Measurements from ENCODE around the gene ZMPSTE24.

Gene ZMPSTE24

DNA sequence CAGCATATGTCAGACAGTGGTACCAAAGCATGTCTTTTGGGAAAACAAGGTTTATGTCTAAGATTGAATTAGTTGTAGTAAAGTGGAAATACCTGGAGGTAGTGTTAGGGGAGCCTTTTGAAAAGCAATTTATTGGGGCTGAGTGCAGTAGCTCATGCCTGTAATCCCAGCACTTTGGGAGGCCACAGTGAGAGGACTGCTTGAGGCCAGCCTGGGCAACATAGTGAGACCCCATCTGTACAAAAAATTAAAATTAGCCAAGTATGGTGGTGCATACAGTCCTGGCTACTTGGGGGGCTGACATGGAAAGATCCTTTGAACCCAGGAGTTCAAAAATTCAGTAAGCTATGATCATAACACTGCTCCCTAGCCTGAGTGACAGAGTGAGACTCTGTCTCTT is 7.3 kb downstream of the ZMPSTE24 start:
- no peak for DNase-seq

DNA sequence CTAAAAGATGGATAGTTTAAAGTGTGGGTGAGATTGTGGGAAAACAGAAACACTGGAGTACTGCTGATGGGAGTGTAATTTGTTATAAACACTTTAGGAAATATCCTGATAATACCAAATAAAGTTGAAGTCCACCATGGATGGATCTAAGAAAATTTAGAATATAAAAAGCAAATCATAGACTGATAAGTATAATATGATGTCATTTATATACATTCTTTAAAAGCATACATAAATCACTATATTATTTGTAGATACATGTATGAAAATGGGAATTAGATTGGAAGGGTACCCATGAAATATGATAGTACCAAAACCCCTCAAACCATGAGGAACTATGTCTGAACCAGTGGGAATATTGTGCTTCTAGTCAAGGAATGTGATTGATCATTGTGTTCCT is 7.9 kb downstream of the ZMPSTE24 start:
- DNase-seq = no peak

DNA sequence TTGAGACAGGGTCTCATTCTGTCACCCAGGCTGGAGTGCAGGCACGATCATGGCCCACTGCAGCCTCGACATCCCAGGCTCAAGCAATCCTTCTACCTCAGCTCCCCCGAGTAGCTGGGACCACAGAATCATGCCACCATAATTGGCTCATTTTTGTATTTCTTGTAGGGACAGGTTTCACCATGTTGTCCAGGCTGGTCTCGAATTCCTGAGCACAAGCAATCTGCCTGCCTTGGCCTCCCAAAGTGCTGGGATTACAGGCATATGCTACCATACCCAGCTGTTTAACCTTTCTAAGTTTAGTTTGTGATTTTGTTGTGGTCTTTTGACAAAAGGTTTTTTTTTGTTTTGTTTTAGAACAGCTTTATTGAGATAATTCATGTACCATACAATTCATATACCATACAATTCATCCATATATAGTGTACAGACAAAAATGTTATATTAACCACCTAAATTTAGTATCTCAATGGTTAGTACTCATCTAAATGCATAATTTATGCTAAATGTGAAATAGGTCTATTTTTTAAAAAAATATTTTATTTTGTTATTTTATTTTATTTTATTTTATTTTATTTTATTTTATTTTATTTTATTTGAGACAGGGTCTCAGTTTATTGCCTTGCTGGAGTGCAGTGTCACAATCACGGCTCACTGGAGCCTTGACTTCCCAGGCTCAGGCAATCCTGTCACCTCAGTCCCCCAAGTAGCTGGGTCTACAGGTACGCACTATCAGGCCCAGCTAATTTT is 8.9 kb downstream of the ZMPSTE24 start:
- no peak for DNase-seq

DNA sequence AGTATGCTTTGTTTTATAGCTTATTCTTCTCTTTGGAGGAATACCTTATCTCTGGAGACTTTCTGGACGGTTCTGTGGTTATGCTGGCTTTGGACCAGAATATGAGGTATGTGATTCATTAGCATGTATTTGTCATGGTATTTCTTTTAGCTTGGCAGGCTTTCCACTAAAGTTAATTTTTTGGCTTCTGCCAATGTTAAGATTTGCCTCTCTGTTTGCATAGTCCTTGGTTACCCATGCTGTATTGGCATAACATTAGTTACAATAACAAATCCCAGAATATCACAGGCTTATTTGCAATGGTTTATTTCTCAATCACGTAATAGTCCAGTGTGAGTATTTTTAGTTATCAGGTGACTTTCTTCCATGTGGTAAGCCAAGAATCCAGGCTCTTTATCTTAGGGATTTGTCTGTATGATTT is 9.7 kb downstream of the ZMPSTE24 start:
- no peak for DNase-seq

DNA sequence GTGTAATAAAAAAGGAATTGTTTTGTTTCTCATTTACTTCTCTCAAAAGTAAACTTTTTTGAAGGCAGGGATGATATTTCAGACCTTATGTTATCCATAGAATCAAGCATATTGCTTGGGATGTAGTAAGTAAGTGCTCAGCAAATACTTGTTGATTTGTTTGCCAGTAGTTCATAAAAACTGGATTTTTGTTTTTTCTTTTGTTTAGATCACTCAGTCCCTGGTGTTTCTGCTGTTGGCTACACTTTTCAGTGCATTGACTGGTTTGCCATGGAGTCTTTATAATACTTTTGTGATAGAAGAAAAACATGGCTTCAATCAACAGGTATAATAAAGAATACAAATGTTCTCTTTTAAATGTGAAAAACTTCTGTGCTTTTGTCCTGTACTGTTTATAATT is 10.2 kb downstream of the ZMPSTE24 start:
- DNase-seq = no peak

DNA sequence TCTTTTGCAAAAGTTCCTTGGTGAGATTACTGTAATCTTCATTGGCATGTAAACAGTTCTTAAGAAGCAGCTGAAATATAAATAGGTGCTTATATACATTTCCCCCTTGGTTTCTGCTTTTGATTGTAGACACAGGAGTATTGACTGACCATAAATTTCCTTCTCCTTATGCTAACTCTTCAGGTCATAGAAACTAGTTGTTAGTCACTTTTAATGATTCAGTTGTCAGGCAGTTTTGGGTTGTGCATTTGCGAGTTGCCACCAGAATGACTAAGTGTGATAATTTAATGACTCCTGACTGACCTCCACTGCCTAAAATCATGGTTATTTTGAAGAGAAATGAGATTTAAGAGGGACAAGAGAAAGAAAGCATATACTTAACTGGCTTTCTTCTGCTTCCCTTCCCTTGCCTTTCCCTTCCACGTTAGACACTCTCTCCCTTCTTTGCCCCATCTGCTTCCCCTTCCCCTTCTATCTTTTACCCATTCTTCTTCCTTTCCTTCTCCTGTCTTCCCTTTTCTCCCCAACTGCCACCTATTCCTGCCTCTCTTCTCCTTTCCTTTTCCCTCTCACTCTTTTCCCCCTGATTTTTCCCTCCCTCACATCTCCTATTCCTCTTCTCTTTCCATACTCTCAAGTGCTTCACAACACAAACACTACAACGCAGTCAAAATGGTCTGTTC is 12.3 kb downstream of the ZMPSTE24 start:
- DNase-seq = no peak

DNA sequence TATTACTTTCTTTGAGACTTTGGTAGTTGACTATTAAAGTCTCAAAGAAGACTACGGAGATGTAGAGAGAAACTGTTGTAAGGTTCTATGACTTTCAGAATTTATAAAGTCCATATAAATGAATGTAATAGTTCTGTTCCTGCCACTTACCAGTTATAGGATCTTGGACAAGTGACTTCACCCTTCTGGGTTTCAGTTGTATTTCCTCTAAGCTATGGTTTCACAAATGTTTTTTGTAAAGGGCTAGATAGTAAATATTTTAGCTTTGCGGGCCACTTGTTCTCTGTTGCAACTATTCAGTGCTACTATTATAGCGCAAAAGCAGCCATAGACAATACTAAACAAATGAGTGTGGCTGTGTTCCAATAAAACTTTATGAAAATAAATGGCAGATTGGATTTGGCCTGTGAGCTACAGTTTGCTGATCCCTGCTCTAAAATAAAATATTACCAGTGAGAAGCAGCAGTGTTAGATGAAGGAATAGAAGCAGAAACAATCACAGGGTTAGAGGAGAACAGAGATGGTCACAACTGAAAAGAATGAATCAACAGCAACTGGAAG is 14.7 kb downstream of the ZMPSTE24 start:
- no peak for DNase-seq

DNA sequence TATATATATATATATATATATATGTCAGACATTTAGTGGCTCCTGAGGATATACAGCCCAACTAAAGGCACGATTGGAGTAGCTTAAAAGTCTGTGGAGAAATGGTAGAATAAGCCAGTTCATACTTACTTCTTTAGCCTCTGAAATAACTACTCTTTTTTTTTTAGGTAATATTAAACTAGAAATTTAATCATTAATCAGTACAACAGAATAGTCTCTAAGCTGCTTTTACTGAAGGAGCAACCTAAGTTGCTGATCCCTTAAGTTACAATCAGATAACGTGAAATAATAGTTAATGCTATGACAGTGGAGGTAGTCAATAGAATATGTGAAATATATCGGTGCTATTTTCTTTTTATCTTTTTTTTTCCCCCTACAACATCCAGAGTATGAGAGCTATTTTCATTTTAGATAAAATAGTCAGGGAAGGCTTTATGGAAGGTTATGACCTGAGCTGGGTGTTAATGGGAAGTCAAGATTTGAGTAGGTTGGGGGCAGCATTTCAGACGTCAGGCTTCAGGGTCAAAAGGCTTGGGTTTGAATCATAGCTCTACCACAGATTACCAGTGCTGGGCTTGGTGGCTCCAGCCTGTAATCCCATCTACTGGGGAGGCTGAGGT is 15.6 kb downstream of the ZMPSTE24 start:
- DNase-seq = no peak

DNA sequence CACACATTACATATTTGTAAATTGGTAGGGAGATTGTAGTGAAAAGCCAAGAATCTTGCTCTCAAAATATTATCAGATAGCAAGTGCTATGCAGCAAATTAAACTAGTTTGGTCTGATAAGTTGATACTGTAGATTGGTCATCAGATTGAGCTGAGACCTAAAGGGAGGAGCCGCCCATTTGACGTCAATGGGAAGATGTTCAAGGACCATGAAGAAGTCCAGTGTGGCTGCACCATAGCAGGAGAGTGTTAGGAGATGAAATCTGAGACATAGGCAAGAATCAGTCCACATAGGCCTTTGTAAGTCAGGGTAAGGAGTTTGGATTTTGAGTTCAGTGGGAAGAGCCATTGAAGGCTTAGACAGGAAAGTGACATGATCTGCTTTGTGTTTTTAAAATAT is 16.3 kb downstream of the ZMPSTE24 start:
- DNase-seq = no peak

DNA sequence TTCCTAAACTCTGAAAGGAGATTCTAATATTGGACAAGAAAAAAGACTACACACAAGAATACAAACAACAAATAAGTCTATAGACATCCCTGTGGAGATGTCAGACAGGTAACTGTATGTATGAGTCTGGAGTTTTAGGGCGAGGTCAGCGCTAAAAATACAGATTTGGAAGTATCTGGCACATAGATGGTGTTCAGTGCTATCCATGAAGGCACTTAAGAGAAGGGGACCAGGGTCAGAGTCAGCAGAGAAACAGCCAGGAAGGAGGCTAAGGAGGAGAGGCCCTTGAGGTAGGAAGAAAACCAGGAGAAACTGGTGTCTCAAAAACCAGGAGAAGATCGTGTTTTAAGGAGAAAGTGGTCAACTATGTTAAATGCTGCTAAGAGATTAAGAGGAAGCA is 18.1 kb downstream of the ZMPSTE24 start:
- no peak for DNase-seq

DNA sequence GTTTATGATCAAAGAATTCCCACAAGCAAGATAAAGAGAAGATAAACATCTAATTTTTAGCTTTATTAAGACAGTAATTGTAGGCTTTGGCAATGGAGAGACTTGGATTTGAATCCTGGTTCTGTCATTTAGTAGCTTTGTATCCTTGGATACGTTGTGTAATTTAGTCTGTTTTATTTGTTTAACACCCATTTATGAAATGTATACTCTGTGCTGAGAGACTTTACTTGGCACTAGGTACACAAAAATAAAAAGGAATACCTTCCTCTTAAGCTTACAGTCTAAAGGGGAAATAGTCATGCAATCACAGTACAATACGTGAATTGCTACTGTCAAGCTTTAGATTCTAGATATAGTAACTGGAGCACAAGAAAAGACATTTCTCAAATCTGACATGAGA is 23.8 kb downstream of the ZMPSTE24 start:
- no peak for DNase-seq

DNA sequence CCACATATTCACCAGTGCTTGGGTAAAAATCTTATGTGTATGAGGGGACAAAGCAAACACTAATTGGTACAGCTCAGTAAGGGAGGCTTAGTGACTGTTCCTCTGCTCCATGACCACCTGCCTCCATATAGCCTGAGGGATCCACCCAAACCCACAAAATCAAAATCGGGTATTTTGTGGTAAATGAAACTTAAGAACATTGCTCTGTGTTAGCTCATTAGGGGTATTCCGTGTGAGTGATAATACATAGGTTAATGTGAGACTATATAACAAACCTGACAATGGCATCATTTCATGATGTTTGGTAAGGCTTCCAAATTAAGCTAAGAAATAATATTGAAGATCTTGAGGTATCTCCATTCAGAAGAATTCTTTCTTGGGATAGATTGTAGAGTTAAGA is 33.3 kb downstream of the ZMPSTE24 start:
- DNase-seq = no peak

DNA sequence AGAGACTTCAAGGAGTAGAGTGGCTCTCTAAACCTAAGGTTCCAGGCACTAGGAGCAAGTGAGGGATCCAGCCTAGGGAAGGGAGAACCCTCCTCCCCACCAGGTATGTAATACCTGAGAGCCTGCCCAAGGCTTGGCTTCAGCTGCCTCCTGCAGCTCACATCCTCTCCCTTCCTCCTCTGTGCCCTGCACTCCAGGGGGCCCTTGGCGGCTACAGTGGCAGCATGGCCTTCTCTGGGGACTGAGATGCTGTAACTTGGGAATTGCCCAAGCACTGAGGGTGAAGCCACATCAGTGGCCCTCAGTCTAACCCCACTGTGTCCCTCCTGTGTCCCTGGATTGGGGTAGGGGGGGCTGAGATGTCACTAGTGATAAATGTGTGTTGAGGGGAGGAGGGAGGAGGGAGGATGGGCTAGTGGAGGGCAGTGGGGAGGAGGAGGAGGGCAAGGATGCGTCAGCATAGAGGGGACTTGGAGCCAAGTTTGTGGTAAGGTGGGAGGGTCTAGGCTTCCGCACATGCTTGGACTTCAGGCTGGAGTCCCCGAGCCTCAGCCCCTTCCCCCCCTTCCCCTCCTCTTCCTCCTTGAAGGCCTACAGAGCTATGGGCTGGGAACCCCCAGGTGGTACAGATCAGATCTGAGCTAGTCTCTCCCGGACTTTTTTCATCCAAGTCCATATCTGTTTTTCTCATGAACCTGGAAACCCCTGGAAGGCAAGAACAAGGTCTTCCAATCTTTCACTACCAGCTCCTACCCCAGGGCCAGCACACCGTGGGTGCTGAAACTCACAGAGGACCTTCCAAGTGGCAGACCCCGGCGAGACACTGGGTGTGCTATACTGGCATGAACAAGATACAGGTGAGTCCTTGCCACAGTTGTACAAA is 41.6 kb downstream of the ZMPSTE24 start:
- DNase-seq = no peak

DNA sequence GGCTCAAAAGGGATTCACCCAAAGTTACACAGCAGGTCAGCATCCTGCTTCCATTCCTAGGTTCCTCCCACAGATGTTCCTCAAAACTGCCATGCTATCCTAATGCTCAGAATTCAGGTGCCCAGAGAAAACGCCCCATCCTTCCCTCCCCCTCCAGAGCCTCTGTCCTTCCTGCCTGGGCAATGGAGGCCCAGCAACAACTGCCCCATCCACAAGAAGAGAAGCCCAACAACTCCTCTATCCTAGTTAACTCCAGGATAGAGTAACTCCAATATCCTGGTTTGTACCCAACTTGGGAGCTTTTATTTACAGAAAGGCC is 42.2 kb downstream of the ZMPSTE24 start:
- DNase-seq = no peak

DNA sequence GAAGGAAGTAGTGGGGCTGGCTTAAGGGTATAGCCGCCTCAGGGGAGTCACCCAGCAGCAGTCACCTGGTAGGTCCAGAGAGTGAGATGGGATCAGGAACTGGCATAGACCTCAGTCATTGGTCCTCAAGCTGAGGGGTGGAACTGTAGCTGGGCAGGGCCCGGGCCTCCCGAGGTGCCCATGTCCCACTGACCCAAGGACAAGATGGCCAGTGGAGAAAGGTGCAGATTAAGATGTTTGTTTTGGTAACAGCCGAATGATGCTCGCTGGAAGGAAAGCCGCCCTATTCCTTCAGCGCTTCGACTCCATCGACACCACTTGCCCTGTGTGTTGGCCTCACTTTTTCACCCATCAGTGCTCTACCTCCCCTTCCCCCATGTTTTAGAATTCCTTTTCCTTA is 42.6 kb downstream of the ZMPSTE24 start:
- no peak for DNase-seq

DNA sequence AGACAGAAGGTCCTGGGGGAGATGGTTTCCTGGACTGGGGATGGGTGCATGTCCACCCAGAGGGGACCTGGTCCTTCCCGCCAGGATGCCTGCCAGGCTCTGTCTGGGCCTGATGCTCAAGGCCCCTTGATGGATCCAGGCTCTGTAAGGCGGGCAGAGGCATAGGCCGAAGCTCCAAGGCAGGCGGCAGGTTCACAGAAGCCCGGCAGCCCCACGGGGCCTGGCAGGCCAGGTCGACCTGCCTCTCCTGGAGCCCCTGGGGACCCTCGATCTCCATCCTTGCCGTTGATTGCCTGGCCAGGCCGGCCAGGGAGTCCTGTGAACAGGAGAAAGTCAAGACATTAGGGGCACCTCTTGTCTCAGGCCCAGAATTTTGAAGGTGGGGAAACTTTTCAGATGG is 43.0 kb downstream of the ZMPSTE24 start:
- DNase-seq = no peak

DNA sequence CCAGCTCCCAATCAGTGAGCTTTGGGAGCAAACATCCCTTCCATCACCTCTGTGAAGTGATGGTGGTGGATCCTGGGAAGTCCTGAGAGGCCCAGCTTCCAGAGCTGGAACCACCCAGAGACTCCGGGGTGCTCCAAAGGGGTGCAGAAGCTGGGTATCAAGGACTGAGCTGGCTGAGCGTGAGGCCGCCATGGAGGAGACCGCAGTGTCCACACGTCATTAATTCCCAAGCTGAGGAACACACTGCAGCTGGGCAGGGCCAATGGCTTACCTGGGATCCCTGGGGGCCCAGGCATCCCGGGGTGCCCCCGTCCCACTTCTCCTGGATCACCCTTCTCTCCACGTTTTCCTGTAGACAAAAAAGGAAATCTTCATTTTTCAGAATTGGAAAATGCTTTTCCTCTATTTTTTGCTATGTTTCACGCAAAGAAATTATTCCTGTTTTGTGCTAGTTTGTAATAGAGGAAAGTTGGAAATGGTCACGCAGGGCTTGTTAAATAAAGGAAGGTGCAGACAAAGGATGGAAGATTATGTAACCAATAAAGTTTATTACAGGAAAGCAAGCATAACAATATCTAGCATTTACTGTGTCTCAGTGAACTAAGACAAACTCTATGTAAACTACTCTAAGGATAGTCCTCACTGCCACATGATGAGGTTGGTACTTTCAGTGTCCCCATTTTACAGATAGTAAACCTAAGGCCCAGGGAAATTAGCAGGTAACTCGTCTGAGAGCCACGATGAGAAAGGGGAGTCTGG is 43.7 kb downstream of the ZMPSTE24 start:
- no peak for DNase-seq

DNA sequence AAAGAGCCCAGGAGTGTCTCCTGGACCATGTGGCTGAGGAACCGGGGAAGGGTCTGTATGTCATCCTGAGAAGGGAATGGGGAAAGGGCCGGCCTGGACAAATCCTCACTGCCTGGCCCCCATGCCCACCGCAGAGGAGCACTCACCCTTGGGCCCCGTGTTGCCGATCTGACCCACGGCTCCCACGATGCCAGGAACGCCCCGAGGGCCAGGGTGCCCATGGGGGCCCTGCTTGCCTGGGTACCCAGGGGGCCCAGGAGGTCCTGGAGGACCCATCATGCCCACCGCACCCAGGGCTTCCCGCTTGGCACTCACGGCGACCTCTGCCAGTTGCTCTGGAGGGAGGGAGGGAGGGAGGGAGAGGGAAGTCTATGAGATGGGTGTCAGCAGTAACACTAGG is 44.4 kb downstream of the ZMPSTE24 start:
- no peak for DNase-seq

DNA sequence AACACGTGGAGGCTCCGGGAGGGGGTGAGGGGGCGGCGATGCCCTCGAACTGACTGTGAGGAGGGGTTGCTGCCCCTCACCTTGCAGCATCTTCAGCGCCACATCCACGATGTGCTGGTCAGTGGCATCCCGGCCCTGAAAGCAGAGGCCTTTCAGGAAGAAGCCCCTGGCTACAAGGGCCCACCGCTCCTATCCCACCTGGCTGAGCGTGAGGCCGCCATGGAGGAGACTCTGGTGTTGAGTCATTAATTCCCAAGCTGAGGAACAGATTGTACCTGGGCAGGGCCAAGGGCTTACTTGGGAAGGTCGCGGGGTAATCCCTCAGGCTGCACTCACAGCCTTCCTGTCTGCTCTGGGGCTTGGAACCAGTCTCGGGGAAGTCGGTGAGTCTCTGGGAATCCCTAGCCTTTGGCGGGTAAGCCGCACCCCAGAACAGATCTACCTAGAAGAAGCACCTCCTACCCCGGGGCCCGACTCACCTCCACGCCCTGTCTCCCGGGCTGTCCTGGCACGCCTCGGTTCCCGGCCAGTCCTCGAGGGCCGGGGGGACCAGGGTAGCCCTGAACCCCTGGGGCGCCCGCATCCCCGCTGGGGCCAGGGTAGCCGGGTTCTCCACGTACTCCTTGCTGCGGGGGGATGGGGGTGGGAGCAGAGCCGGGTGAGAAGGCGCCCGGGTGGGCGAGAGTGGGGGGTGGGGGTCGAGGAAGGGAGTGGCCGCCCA is 45.2 kb downstream of the ZMPSTE24 start:
- no peak for DNase-seq

DNA sequence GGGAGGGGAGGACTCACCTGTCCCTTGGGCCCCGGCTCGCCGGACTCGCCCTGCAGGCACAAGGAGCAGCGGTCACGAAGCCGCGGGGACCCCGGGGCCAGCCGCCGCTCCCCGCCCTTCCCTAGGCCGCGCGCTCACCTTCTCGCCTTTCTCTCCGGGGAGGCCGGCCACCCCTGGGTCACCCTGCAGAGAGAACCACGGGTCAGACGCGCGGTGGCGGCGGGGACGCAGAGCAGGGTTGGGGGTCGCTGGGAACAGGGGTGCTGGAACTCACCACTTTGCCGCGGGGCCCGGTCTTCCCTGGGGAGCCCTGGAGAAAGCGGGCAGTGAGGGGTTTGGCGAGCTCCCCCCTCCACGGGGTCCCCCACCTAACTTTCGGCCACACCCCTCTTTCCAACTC is 45.8 kb downstream of the ZMPSTE24 start:
- DNase-seq = no peak

DNA sequence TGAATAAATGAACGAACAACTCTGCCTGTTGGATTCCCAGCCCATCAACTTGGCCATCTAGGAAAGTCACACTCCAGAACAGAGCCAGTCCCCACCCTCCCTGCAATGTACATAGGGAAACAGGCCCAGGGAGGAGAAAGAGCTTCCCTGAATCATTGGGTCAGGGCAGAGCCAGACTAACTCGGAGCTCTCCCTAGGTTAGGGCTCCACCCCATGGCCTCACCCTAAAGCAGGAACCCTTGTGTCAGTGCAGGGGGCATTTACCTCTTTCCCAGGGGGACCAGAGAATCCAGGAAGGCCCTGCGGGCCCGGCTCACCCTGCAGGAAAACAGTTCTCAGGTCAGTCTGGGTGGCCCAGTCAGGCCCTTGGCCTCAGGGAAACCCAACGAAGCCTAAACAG is 47.4 kb downstream of the ZMPSTE24 start:
- DNase-seq = no peak

DNA sequence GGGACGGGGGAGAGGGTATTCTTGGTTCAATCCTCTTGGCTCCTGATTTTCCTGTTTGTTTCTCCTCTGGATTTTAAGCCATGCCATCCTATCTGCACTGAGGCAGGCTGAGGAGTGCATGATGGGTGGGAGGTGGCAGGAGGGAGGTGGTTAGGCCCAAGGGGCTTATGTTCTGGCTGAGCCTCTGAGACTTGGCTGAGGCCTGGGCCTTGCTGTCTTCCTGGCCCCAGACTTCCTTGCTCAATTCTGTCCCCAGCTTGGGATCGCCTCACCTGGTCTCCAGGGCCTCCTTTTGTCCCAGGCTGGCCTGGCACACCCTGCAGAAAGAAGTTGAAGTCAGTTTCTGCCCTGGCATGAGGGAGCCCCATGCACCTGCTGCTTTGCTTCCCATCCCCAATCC is 47.8 kb downstream of the ZMPSTE24 start:
- DNase-seq = no peak
